Upper lobe of left lung (tissue), 4 donors: Measurements from ENCODE around the gene CELF1.

ENCODE experiments used
- CTCF ChIP-seq, 6 experiments: fragments of 450-650 bp in 4 of 6; fragments of 200-600 bp in 2 of 6; sonication (generic) in 2 of 6; IDR thresholded peaks; one replicate each; pipeline ENCODE4 v1.5.1; 2016 to 2019; ENCODE audit warnings: antibody characterized with exemption in 6 of 6
- EP300 ChIP-seq, 4 donors: sonication (generic); formaldehyde crosslinking; IDR thresholded peaks; one replicate each; pipeline ENCODE4 v1.5.1; 2017; ENCODE audit warnings: antibody characterized with exemption in 4 of 4, control low read depth in 2 of 4
- POLR2A ChIP-seq, 4 donors: fragments of 450-650 bp; IDR thresholded peaks; one replicate each; pipeline ENCODE4 v1.5.1; 2016 to 2017; ENCODE audit warnings: antibody characterized with exemption in 4 of 4, mild to moderate bottlenecking in 2 of 4
- POLR2AphosphoS5 ChIP-seq, 2 donors: sonication (generic); formaldehyde crosslinking; IDR thresholded peaks; one replicate each; pipeline ENCODE4 v1.5.1; 2017; ENCODE audit warnings: antibody characterized with exemption in 2 of 2

GRCh38 chr11:47538741-47539565 lies 14.0 kb downstream of the CELF1 start:
- TF ChIP-seq CTCF (IDR thresholded peaks at IDR 0.05) (no peak), POLR2AphosphoS5 (IDR thresholded peaks at IDR 0.05) (no peak), POLR2A (IDR thresholded peaks at IDR 0.05) (no peak), EP300 (IDR thresholded peaks at IDR 0.05) (no peak)
